B cell (primary cell): ENCODE measurements around the gene HSBP1L1. TPM values are rescaled to one million over a fixed set of nuclear protein-coding genes. Genes with fewer than 3 reads are reported as not detected.

Experiments
- ATAC-seq: fragments of 200-7000 bp; cut with Tn5 transposase; one replicate; pipeline ENCODE4 v1.10.0; 2021; ENCODE audit warnings: low read depth, mild to moderate bottlenecking, moderate number of reproducible peaks, moderate library complexity
- CTCF ChIA-PET: fragments of 350-600 bp; sonication (Branson Sonifier 250); formaldehyde crosslinking; loops from one replicate; lab custom pipeline; 2021; ENCODE audit warnings: antibody characterized with exemption, inconsistent platforms; lab: Charles Lee
- POLR2A ChIA-PET: fragments of 350-600 bp; sonication (Branson Sonifier 250); formaldehyde crosslinking; loops from one replicate; lab custom pipeline; 2021; ENCODE audit warnings: antibody characterized with exemption; lab: Charles Lee
- DNase-seq: peaks from one replicate; pipeline ENCODE4 v3.0.0; 2013
- H2AFZ ChIP-seq: 2 replicates; pipeline ENCODE4 v1.6.1; 2012; ENCODE audit warnings: mild to moderate bottlenecking, low read depth, low read length; ENCODE audit not compliant: insufficient read depth, poor library complexity, severe bottlenecking
- H3K27ac ChIP-seq, 2 donors: 1 replicate in 1 of 2; 2 replicates in 1 of 2; pipeline ENCODE4 v1.5.1; 2012 to 2013; ENCODE audit warnings: low read length in 2 of 2, mild to moderate bottlenecking in 2 of 2, moderate library complexity in 1 of 2
- H3K27me3 ChIP-seq, 4 experiments: fragments of 200-600 bp in 1 of 4; sonication (generic) in 1 of 4; replicated peaks in 1 of 4; 1 replicate in 2 of 4; 2 replicates in 2 of 4; pipeline versions ENCODE4 v1.6.1 to v1.7.0; 2013 to 2016; ENCODE audit warnings: low read length in 3 of 4, mild to moderate bottlenecking in 2 of 4, mixed read lengths in 1 of 4, moderate library complexity in 1 of 4; ENCODE audit not compliant: insufficient read depth in 4 of 4, control insufficient read depth in 3 of 4; ENCODE audit errors: control extremely low read depth in 1 of 4
- H3K36me3 ChIP-seq, 2 experiments: replicated peaks in 1 of 2; 1 replicate in 1 of 2; 2 replicates in 1 of 2; pipeline versions ENCODE4 v1.6.1 to v1.7.1; 2013; ENCODE audit warnings: low read length in 1 of 2; ENCODE audit not compliant: insufficient read depth in 2 of 2, control insufficient read depth in 1 of 2; ENCODE audit errors: control extremely low read depth in 1 of 2, extremely low read depth in 1 of 2
- H3K4me1 ChIP-seq, 2 donors: fragments of 200-600 bp in 1 of 2; sonication (generic) in 1 of 2; 1 replicate in 1 of 2; 2 replicates in 1 of 2; pipeline versions ENCODE4 v1.5.1 to v1.6.1; 2013 to 2017; ENCODE audit warnings: low read length in 2 of 2; ENCODE audit not compliant: control insufficient read depth in 2 of 2, insufficient read depth in 2 of 2
- H3K4me2 ChIP-seq: replicated peaks from 2 replicates; pipeline ENCODE3; 2012; ENCODE audit warnings: mild to moderate bottlenecking, low read depth, low read length; ENCODE audit not compliant: poor library complexity, severe bottlenecking
- H3K4me3 ChIP-seq, 5 experiments: fragments of 200-600 bp in 1 of 5; sonication (generic) in 1 of 5; 1 replicate in 3 of 5; 2 replicates in 2 of 5; pipeline versions ENCODE4 v1.5.1 to v1.7.0; 2011 to 2016; ENCODE audit warnings: low read length in 4 of 5, mild to moderate bottlenecking in 4 of 5, low read depth in 2 of 5, control low read depth in 1 of 5, moderate library complexity in 1 of 5; ENCODE audit not compliant: insufficient read depth in 1 of 5; ENCODE audit errors: control extremely low read depth in 1 of 5, extremely low read depth in 1 of 5
- H3K79me2 ChIP-seq: fragments of 200-600 bp; sonication (generic); one replicate; pipeline ENCODE4 v1.6.0; 2016; ENCODE audit warnings: low read length; ENCODE audit not compliant: control insufficient read depth, insufficient read depth
- H3K9ac ChIP-seq: fragments of 200-600 bp; sonication (generic); 2 replicates; pipeline ENCODE4 v1.6.1; 2017; ENCODE audit warnings: mild to moderate bottlenecking, low read length, moderate library complexity
- H3K9me3 ChIP-seq, 3 donors: one replicate each; pipeline versions ENCODE4 v1.6.1 to v1.7.1; 2013; ENCODE audit warnings: low read length in 2 of 3; ENCODE audit not compliant: control insufficient read depth in 2 of 3, insufficient read depth in 1 of 3; ENCODE audit errors: control extremely low read depth in 1 of 3
- H4K20me1 ChIP-seq: 2 replicates; pipeline ENCODE4 v1.6.0; 2012; ENCODE audit warnings: mild to moderate bottlenecking, low read length; ENCODE audit not compliant: insufficient read depth, control insufficient read depth, poor library complexity, severe bottlenecking
- H3K27ac Mint-ChIP-seq: one replicate; pipeline ENCODE4 v1.8.0; 2021; ENCODE audit warnings: mixed read lengths
- H3K27me3 Mint-ChIP-seq: one replicate; pipeline ENCODE4 v1.8.0; 2021; ENCODE audit warnings: mixed read lengths
- H3K4me1 Mint-ChIP-seq: one replicate; pipeline ENCODE4 v1.8.0; 2021; ENCODE audit warnings: mixed read lengths
- H3K4me3 Mint-ChIP-seq: one replicate; pipeline ENCODE4 v1.8.0; 2021; ENCODE audit warnings: mixed read lengths
- H3K9me3 Mint-ChIP-seq: one replicate; pipeline ENCODE4 v1.8.0; 2022; ENCODE audit warnings: mixed read lengths; ENCODE audit not compliant: insufficient read depth
- CTCF ChIP-seq: fragments of 200-600 bp; IDR thresholded peaks from one replicate; pipeline ENCODE4 v1.8.0; 2022; ENCODE audit warnings: antibody characterized with exemption, mild to moderate bottlenecking
- EZH2 ChIP-seq: IDR thresholded peaks from 2 replicates; pipeline ENCODE4 v1.6.1; 2012; ENCODE audit warnings: borderline replicate concordance, low read depth, mild to moderate bottlenecking, moderate library complexity, low read length; ENCODE audit not compliant: insufficient read depth, poor library complexity, severe bottlenecking
- WGBS: methylation state at CpG from one replicate; pipeline ENCODE4 v1.1.5; 2013; ENCODE audit warnings: missing lambda C conversion rate; ENCODE audit not compliant: insufficient coverage; 5-methylcytosine and 5-hydroxymethylcytosine counted together
- intact Hi-C: fragments of 100-400 bp; cut with micrococcal nuclease; formaldehyde crosslinking; loops from one replicate; pipeline ENCODE4 v1.10.0; 2022
- polyA plus RNA-seq: library from polyadenylated mRNA; depleted of rRNA; stranded (reverse); fragments of >200 nt; gene quantifications from 2 replicates; pipeline ENCODE4 v1.2.3, GENCODE V29; 2012
- total RNA-seq, 2 donors: library from RNA; stranded (reverse); fragments of 120-200 nt in 1 of 2; gene quantifications; 1 replicate in 1 of 2; 2 replicates in 1 of 2; pipeline versions ENCODE4 v1.2.3 to v1.2.4, GENCODE V29; 2013 to 2022

The HSBP1L1 gene
- total and polyA plus RNA-seq, 2 donors (not counting 1 experiment from before 2014, with no cell fraction given): 4.6 to 7.2 TPM

- WGBS: 100% methylated on average over 9 of the region's 12 CpGs
- H3K9me3 Mint-ChIP-seq: peaks cover 15% of the 10 kb centered on the region
These were observed 27.8 kb upstream of the HSBP1L1 start for GRCh38 chr18:79936641-79937040.

More at GRCh38 chr18:79936641-79937040, 27.8 kb upstream of the HSBP1L1 start:
- H3K36me3 ChIP-seq: peaks cover 2 to 51% of the 10 kb centered on the region in 2 experiments
- no peak overlapping the region for H3K4me3 ChIP-seq
- no peaks in the 10 kb centered on the region for H3K4me1 ChIP-seq
- ChIA-PET CTCF (no interaction called here), POLR2A (no interaction called here)
- H3K79me2 ChIP-seq: peaks cover 98% of the 10 kb centered on the region
- Mint-ChIP-seq H3K27ac (no peak overlapping the region), H3K4me3 (no peak overlapping the region), H3K27me3 (no peaks in the 10 kb centered on the region), H3K4me1 (peaks cover 2% of the 10 kb centered on the region)
- H2AFZ ChIP-seq: no peak overlapping the region
- intact Hi-C loops: no loop called here
- H3K9me3 ChIP-seq: peaks cover 2 to 41% (median 29%) of the 10 kb centered on the region in 3 donors
- TF ChIP-seq CTCF: no peak
- no peak for TF ChIP-seq EZH2
- no peaks in the 10 kb centered on the region for H3K27me3 ChIP-seq
- H4K20me1 ChIP-seq: peaks cover 64% of the 10 kb centered on the region
- no peak overlapping the region for H3K9ac ChIP-seq
- H3K4me2 ChIP-seq: no peak overlapping the region
- no peak overlapping the region for H3K27ac ChIP-seq
- no peak for DNase-seq
- ATAC-seq: no peak
